ENCODE data around the gene NEAT1.

DNA sequence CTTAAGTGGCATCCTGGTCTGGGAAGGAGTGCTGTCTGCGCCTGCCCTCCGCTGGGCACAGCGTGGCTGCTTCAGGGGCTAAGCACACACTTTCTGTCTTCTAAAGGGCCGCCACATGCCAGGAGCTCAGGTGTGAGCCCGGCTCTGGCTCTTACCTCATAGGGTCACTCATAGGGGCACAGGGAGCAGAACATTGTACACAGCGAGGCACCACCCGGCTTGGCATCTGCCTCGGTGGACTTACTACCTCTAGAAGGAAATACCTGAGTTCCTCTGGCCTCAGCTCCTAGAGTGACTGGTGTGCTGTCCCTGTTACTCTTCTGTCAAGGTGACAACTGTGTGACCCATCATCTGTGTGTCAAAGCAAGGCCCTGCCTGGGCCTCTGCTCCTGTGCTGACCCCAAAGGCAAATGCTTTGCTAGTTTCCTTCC lies 13.4 kb downstream of the NEAT1 start:
- TF ChIP-seq EP300 (IDR thresholded peaks at IDR 0.05), result no peak
- TF ChIP-seq, protein P1, sequence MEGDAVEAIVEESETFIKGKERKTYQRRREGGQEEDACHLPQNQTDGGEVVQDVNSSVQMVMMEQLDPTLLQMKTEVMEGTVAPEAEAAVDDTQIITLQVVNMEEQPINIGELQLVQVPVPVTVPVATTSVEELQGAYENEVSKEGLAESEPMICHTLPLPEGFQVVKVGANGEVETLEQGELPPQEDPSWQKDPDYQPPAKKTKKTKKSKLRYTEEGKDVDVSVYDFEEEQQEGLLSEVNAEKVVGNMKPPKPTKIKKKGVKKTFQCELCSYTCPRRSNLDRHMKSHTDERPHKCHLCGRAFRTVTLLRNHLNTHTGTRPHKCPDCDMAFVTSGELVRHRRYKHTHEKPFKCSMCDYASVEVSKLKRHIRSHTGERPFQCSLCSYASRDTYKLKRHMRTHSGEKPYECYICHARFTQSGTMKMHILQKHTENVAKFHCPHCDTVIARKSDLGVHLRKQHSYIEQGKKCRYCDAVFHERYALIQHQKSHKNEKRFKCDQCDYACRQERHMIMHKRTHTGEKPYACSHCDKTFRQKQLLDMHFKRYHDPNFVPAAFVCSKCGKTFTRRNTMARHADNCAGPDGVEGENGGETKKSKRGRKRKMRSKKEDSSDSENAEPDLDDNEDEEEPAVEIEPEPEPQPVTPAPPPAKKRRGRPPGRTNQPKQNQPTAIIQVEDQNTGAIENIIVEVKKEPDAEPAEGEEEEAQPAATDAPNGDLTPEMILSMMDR (IDR thresholded peaks at IDR 0.05), result no peak
- TF ChIP-seq POLR2A (IDR thresholded peaks at IDR 0.05), result no peak
